A549 treated with dexamethasone at 1 μM for 4 hours (cell line): ENCODE measurements around the gene ARTN. TPM values are rescaled to one million over a fixed set of nuclear protein-coding genes. Genes with fewer than 3 reads are reported as not detected.

Source experiments
- total RNA-seq: library from RNA; stranded (reverse); fragments of 200-300 nt; extraction: Qiagen RNA extraction; gene quantifications from 5 replicates; pipeline ENCODE4 v1.2.3, GENCODE V29; 2022

ARTN gene
- 0.10 to 0.48 TPM (median 0.17 TPM) in 4 of 5 replicates, not detected in the other for total RNA-seq

DNA sequence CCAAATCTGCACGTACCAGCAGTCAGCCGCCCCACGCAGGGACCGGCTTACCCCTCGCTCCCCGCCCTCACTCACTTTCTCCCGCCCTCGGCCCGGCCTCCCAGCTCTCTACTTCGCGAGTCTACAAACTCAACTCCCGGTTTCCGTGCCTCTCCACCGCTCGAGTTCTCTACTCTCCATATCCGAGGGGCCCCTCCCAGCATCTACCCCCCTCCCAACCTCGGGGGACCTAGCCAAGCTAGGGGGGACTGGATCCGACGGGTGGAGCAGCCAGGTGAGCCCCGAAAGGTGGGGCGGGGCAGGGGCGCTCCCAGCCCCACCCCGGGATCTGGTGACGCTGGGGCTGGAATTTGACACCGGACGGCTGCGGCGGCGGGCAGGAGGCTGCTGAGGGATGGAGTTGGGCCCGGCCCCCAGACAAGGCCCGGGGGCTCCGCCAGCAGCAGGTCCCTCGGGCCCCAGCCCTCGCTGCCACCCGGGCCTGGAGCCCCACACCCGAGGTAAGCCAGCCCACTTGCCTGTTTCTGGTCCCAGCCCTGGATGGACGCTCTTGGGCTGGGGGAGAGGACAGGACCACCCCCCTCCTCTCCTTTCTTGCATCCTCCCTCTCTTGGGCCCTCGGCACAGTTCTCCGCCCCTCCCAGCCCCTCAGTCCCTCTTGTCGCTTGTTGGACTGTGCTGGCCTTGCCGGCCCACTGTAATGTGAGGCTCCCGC lies at the start of gene ARTN:
ARTN (plus strand) TSS at position 416 of the 715 bp plus-strand sequence. CDS start 1,856 bp downstream, outside the sequence.

DNA sequence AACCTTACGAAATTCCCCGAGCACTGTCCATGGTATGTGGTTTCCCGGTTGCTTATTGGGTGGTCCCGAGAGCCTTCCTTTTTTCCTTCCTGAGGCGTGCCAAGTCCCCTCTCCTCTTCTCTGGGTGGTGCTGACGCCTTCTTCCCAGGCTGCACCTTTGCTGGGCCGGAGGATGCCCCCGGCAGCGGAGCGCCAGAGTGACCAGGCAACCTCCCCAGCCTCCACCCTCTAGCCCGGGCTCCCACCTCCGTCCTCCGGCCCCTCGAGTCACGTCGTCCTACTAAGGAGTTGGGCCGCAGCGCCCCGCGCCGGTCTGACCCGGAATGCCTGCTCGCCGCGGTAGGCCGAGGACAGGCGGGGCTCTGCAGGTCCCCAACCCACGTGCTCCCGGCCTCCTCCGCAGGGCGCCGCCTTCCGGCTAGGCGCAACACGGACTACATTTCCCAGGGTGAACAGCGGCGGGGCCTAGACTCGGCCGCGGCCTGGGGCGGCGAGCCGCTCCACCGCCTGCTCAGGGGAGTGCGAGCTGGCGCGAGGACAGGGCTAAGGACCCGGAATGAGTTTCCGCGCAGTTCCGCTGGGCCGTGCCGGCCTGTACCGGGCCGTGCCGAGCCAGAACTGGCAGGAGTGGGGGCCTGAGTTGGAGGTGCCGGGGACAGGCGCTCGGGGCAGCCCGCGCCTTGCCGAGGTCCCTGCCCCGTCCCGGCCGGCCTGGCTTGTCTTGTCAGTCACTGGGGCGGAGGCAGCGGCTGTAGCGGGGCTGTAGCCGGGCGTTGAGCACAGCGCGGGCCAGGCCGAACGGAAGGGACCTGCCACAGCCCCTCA lies 12.8 kb downstream of the ARTN start, which contains the start of gene IPO13:
IPO13 (plus strand) TSS at position 715 of the 825 bp plus-strand sequence. CDS start 651 bp downstream, outside the sequence.

DNA sequence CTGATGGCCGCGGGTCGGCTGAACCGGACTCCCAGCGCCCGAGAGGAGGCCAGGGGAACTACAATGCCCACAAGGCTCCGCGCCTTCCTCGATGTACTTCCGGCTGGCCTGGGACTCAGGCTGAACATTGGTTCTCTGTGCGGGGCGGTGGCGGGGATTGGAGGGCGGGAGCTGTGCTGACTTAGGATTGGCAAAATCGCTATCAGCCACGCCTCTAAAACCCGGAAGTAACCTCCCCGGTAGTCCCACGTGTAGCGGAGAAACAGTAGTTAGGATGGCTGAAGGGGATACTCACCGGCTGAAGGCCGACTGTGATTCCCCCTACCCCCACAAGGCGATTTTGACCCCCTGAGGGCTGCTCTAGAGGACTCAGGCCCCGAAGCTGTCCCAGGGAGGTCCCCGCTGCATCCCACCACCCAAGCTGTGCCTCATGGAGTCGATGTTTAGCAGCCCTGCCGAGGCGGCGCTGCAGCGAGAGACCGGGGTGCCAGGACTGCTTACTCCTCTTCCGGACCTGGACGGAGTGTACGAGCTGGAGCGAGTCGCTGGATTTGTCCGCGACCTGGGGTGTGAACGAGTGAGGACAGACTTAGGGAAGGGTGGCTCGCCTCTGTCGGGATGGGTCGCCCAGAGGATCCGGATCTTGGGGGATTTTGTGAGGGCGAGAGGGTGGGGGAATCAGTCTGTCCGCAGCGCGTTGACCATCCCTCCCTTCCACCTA lies 36.3 kb downstream of the ARTN start, which contains the start of gene DPH2:
DPH2 (plus strand) TSS at position 265 of the 721 bp plus-strand sequence; CDS start at position 431, 166 bp downstream.

GRCh38 chr1:43974443-43975248 lies 41.0 kb downstream of the ARTN start, which contains the start of gene ATP6V0B:
Gene ATP6V0B (plus strand): TSS chr1:43974960. CDS start chr1:43975041, 81 bp downstream.

DNA sequence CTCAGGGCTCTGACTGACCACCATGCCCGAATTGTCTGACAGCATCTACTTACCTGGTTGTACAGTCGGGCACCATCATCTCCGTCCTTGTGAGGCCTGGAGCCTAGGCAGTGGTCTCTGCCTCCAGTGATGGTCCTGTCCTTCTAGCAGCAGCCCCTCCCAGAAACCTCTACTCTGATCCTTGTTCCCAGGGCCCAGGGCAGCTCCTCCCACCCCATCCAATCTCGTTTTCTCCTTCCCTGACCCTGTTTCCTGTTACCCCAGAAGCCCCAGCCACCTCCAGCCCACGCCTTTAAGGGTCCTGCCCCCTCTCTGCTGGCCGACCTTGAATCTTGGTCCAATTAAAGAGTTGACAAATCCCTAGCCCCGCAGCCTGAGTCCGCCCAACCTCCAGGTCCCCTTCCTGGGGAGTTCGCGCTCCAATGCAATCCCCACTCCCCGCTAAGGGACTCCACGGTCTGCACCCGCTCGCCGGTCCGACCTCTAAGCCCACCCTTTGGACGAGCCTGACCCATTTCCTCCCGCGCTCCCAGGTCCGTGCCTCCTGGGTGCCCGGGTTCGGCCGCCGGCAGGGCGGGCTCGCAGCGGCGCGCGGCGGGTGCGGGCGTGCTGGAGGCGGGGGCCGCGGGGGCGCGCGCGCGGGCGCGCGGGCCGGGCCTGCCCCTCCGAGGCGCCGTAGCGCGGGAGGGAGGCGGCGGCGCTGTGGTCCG lies 45.1 kb downstream of the ARTN start, which contains the start of gene B4GALT2:
B4GALT2 (plus strand) TSS at position 660 of the 710 bp plus-strand sequence. CDS start 1,951 bp downstream, outside the sequence.

Other genes with a start within 250 kb of the ARTN start
- gene ST3GAL3, start 226.3 kb upstream of the ARTN start, total RNA-seq, result 1.8 to 3.3 TPM (median 2.3 TPM) in 5 replicates
- 10.0 to 18.1 TPM (median 15.8 TPM) in 5 replicates for gene IPO13, start 13.1 kb downstream of the ARTN start, total RNA-seq
- gene DPH2, start 36.2 kb downstream of the ARTN start, total RNA-seq, result 30.9 to 38.5 TPM (median 36.4 TPM) in 5 replicates
- gene ATP6V0B, start 41.2 kb downstream of the ARTN start, total RNA-seq, result 97.4 to 138 TPM (median 118 TPM) in 5 replicates
- 49.6 to 75.7 TPM (median 71.7 TPM) in 5 replicates for gene B4GALT2, start 45.4 kb downstream of the ARTN start, total RNA-seq
- 6.1 to 8.3 TPM (median 7.5 TPM) in 5 replicates for gene CCDC24, start 57.8 kb downstream of the ARTN start, total RNA-seq
- gene SLC6A9, start 97.7 kb downstream of the ARTN start, total RNA-seq, result 8.6 to 15.1 TPM (median 14.3 TPM) in 5 replicates
- gene KLF17, start 185.0 kb downstream of the ARTN start, total RNA-seq, result 0.33 to 0.64 TPM (median 0.42 TPM) in 5 replicates
- gene KLF18, start 207.8 kb downstream of the ARTN start, total RNA-seq, result 0.02 to 0.05 TPM (median 0.04 TPM) in 4 of 5 replicates, not detected in the other